Thyroid gland (tissue), 4 donors: Measurements from ENCODE around the gene FAM110A. TPM values are rescaled to one million over a fixed set of nuclear protein-coding genes. Genes with fewer than 3 reads are reported as not detected.
"Not testable (repeated sequence)": the region's sequence is repeated elsewhere in the genome, so short reads cannot be mapped to it uniquely, and the experiment has no call there.

Experiments used
- DNase-seq, 2 donors: peaks; one replicate each; pipeline ENCODE4 v3.0.0-alpha.2; 2019
- H3K27ac ChIP-seq, 3 donors: fragments of 200-600 bp; sonication (generic); 1 replicate in 2 of 3; 2 replicates in 1 of 3; pipeline ENCODE4 v1.5.1; 2016 to 2019; ENCODE audit warnings: mild to moderate bottlenecking in 1 of 3, moderate library complexity in 1 of 3
- H3K27me3 ChIP-seq: fragments of 200-600 bp; sonication (generic); one replicate; pipeline ENCODE4 v1.5.1; 2019
- H3K36me3 ChIP-seq, 2 donors: fragments of 200-600 bp; sonication (generic); one replicate each; pipeline ENCODE4 v1.5.1; 2016 to 2019
- H3K4me1 ChIP-seq, 2 donors: fragments of 200-600 bp; sonication (generic); one replicate each; pipeline ENCODE4 v1.5.1; 2017 to 2019
- H3K4me3 ChIP-seq, 3 donors: fragments of 200-600 bp; sonication (generic); replicated peaks in 1 of 3; 1 replicate in 2 of 3; 2 replicates in 1 of 3; pipeline ENCODE4 v1.5.1; 2016; ENCODE audit warnings: mild to moderate bottlenecking in 1 of 3
- H3K9me3 ChIP-seq: fragments of 200-600 bp; sonication (generic); one replicate; pipeline ENCODE4 v1.5.1; 2017
- POLR2A ChIP-seq, 2 donors: fragments of 450-650 bp; IDR thresholded peaks; one replicate each; pipeline ENCODE4 v1.6.1; 2017; ENCODE audit warnings: antibody characterized with exemption in 2 of 2, mild to moderate bottlenecking in 2 of 2, moderate library complexity in 1 of 2
- WGBS, 2 donors: methylation state at CpG; one replicate each; pipeline ENCODE4 v1.1.5; 2017; 5-methylcytosine and 5-hydroxymethylcytosine counted together
- intact Hi-C: fragments of 100-400 bp; cut with DNase I; formaldehyde crosslinking; loops from one replicate; pipeline ENCODE4 v1.15.1; 2023
- total RNA-seq, 4 donors: library from RNA; depleted of rRNA; stranded (reverse); fragments of >200 nt; gene quantifications; one replicate each; pipeline ENCODE4 v1.2.3, GENCODE V29; 2016
- TF ChIP-seq, protein P1 (sequence below), 6 experiments: fragments of 200-600 bp in 3 of 6; fragments of 450-650 bp in 3 of 6; sonication (generic) in 3 of 6; IDR thresholded peaks; one replicate each; pipeline ENCODE4 v1.5.1; 2016 to 2019; ENCODE audit warnings: antibody characterized with exemption in 6 of 6, mild to moderate bottlenecking in 2 of 6, inconsistent platforms in 1 of 6, moderate library complexity in 1 of 6

The FAM110A gene
- 10 to 100 TPM in 1 of 4 donors, 1 to 10 TPM in 3; 7.0 to 15.5 (median 8.5) TPM for total RNA-seq

DNA sequence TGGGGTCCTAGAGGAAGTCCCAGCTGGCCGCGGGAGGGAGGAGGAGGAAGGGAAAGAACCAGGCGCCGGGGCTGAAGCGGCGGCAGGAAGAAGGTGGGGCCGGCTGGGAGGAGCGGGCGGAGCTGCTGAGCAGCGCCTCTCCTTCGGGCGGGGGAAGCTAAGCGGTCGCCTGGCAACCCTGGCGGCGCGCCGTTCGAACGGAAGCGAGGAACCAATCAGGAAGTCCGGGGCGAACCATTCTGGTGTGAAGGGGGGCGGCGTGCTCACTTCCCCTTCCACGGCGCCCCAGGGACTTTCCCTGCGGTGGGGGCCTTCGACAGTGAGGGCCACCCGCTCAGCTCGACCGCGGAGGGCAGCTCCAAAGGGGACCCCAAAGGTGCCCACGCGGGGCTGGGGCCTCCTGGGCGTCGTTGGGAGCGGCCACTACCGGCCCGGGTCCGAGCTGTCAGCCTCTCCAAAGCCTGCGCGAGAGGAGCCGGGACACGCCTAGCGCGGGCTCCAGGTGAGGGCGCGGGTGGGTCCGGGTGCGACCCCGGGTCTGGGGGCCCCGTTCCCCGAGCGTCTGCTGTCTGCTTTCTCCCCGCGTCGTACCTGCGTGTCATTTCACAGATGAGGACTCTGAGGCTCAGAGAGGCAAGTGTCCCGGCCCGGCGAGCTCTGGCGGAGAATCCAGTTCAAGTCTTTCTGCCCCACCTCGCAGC is at the start of gene FAM110A:
Gene FAM110A, plus strand, starts transcription at position 266 of the 701 bp plus-strand sequence. CDS start 11,090 bp downstream, outside the sequence.
- peaks cover 14 to 15% of the 10 kb centered on the region in 2 donors for H3K4me1 ChIP-seq
- H3K9me3 ChIP-seq = no peaks in the 10 kb centered on the region
- DNase-seq = peak; percentile 97 to 98
- no peaks in the 10 kb centered on the region for H3K27me3 ChIP-seq
- intact Hi-C loops = no loop called here
- peak within 1 kb of the TSS; percentile 66 to 74 (median 72) for H3K27ac ChIP-seq
- no peaks in the 10 kb centered on the region for H3K36me3 ChIP-seq
- peak in 1 of 2 donors; percentile 46 for TF ChIP-seq POLR2A (IDR thresholded peaks at IDR 0.05)
- TF ChIP-seq, protein P1, sequence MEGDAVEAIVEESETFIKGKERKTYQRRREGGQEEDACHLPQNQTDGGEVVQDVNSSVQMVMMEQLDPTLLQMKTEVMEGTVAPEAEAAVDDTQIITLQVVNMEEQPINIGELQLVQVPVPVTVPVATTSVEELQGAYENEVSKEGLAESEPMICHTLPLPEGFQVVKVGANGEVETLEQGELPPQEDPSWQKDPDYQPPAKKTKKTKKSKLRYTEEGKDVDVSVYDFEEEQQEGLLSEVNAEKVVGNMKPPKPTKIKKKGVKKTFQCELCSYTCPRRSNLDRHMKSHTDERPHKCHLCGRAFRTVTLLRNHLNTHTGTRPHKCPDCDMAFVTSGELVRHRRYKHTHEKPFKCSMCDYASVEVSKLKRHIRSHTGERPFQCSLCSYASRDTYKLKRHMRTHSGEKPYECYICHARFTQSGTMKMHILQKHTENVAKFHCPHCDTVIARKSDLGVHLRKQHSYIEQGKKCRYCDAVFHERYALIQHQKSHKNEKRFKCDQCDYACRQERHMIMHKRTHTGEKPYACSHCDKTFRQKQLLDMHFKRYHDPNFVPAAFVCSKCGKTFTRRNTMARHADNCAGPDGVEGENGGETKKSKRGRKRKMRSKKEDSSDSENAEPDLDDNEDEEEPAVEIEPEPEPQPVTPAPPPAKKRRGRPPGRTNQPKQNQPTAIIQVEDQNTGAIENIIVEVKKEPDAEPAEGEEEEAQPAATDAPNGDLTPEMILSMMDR (IDR thresholded peaks at IDR 0.05) = no peak
- H3K4me3 ChIP-seq = peak within 1 kb of the TSS; percentile 66 to 78 (median 76)
- 0 to 2% methylated on average over 21 to 23 of the region's 64 CpGs for WGBS, 2 donors

DNA sequence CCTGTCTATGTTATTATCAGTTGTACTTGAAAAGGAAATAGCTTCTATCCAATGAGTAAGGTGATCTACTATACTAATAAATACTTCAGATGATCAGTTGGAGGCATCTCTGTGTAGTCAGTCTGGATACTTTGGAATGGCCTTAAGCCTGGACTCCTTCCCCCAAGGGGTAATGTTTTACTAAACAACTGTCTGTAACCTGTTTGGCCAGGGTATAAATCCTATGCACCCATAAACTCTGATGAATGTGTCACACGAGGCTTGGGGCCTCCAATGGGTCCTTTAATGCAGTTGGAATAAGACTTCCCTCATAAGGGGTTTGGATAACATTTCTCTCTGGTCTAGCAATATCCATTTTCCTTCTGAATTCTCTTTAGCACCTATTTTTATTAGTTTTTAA is 45.7 kb upstream of the FAM110A start:
- WGBS, 2 donors = 43 to 53% methylated on average over 1 of the region's 1 CpG
- intact Hi-C loops = no loop called here

DNA sequence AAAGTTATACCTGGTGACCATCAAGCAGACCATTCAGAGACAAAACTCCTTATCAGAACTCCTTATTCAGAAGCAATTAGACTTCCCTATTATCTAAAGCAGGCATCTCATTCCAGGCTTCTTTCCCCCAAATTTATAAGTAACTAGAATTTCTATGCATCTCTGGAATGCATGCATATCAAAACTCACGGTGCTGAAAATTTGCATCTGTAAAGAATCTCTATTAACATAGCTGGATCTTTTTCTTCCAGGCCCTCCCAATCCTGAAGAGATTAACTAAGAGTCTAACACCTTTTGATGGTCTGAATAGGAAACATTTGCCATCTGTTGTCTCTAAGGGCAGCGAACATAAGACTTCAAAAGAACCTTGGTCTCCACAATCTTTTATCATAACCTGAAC is 42.5 kb upstream of the FAM110A start:
- no peaks in the 10 kb centered on the region for H3K4me1 ChIP-seq
- intact Hi-C loops = no loop called here
- DNase-seq = no peak
- no peaks in the 10 kb centered on the region for H3K36me3 ChIP-seq
- H3K9me3 ChIP-seq = no peaks in the 10 kb centered on the region
- H3K27ac ChIP-seq = no peak overlapping the region
- no peak overlapping the region for H3K4me3 ChIP-seq
- TF ChIP-seq, protein P1 (IDR thresholded peaks at IDR 0.05) = no peak
- TF ChIP-seq POLR2A (IDR thresholded peaks at IDR 0.05) = no peak
- WGBS, 2 donors = 48 to 69% methylated on average over 2 of the region's 2 CpGs
- no peaks in the 10 kb centered on the region for H3K27me3 ChIP-seq

More for the DNA sequence above, 45.7 kb upstream of the FAM110A start:
- no peak for DNase-seq
- H3K36me3 ChIP-seq = no peaks in the 10 kb centered on the region
- H3K27ac ChIP-seq = no peak overlapping the region
- no peaks in the 10 kb centered on the region for H3K4me1 ChIP-seq
- TF ChIP-seq POLR2A (IDR thresholded peaks at IDR 0.05) = no peak
- TF ChIP-seq, protein P1 (IDR thresholded peaks at IDR 0.05) = no peak
- no peaks in the 10 kb centered on the region for H3K9me3 ChIP-seq
- no peak overlapping the region for H3K4me3 ChIP-seq
- no peaks in the 10 kb centered on the region for H3K27me3 ChIP-seq

DNA sequence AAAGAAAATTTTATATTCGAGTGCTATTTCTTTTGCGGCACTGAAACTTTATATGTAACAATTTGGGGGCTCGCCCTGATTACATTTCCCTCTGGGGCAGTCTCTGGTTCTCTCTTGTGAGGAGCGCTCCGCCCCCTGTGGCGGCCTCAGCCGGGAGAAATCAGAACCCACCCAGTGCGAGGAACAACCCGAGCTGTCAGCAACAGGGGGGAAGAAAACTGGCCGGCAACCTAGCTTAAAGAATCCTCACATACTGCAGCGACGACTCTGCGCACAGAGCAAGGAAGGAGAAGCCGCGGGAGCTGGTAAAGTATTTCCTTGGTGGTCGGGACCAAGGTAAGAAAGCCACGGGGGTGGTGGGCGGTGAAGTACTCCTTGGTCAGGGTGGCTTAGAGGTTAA is 41.3 kb upstream of the FAM110A start:
- Histone ChIP-seq H3K27me3 (no peaks in the 10 kb centered on the region), H3K36me3 (no peaks in the 10 kb centered on the region), H3K4me3 (no peak overlapping the region), H3K9me3 (no peaks in the 10 kb centered on the region), H3K27ac (no peak overlapping the region), H3K4me1 (no peaks in the 10 kb centered on the region)
- TF ChIP-seq POLR2A (IDR thresholded peaks at IDR 0.05) = no peak
- TF ChIP-seq, protein P1 (IDR thresholded peaks at IDR 0.05) = no peak
- DNase-seq = no peak
- WGBS, 2 donors = 93 to 94% methylated on average over 18 of the region's 18 CpGs
- intact Hi-C loops = no loop called here

DNA sequence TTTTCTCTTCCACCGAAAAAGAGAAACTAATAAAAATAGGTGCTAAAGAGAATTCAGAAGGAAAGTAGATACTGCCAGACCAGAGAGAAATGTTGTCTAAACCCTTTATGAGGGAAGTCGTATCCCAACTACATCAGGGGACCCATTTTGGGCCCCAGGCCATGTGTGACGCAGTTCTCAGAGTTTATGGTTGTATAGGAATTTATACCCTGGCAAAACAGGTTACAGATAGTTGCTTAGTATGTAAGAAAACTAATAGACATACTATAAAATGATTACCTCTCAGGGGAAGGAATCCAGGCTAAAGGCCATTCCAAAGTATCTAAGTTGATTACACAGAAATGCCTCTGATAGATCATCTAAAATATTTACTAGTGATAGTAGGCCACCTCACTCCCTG is 36.6 kb upstream of the FAM110A start:
- WGBS, 2 donors = 79 to 85% methylated on average over 3 of the region's 3 CpGs
- TF ChIP-seq, protein P1 (IDR thresholded peaks at IDR 0.05) = no peak
- Histone ChIP-seq H3K27me3 (no peaks in the 10 kb centered on the region), H3K36me3 (no peaks in the 10 kb centered on the region), H3K9me3 (no peaks in the 10 kb centered on the region), H3K4me1 (no peaks in the 10 kb centered on the region), H3K4me3 (no peak overlapping the region), H3K27ac (no peak overlapping the region)
- no peak for DNase-seq
- intact Hi-C loops = no loop called here

DNA sequence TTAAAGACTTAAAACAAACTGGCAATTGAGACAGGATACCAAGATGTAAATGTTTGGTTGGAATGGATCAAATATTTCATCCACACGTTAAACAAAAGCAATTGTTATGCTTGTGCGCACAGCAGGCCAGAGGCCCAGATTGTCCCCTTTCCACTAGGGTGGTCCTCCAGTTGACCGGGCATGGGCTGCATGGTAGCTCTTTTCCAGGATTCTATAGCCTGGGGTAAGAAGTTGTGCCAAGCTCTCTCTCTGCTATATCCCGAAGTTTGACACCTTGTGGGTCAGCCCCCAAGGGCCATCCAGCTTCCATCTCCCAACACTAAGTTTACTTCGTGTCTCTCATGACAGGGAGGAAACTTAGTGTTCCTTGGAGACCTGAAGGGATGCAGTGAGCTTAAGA is 34.8 kb upstream of the FAM110A start:
- intact Hi-C loops, H3K4me1 ChIP-seq, H3K4me3 ChIP-seq, H3K27me3 ChIP-seq, H3K36me3 ChIP-seq, H3K27ac ChIP-seq, DNase-seq, H3K9me3 ChIP-seq: not testable (repeated sequence)
- WGBS, 2 donors = 66 to 79% methylated on average over 5 of the region's 5 CpGs

DNA sequence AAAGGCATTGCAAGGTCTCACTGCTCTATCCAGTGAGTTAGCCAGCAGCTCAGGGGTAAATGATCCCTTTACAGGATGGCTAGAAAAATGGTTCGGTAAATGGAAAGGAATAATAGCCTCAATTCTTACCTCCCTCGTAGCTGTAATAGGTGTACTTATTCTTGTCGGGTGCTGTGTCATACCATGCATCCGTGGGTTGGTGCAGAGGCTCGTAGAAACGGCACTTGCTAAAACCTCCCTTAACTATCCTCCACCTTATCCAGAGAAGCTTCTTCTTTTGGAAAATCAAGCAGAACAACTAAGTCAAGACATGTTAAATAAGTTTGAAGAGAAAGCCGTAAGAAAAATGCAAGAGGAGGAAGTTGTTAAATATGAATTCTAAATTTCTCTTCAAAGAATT is 33.5 kb upstream of the FAM110A start:
- H3K9me3 ChIP-seq, H3K4me1 ChIP-seq, H3K27me3 ChIP-seq, H3K36me3 ChIP-seq, DNase-seq, H3K27ac ChIP-seq, H3K4me3 ChIP-seq, intact Hi-C loops: not testable (repeated sequence)
- WGBS, 2 donors = 89 to 94% methylated on average over 7 of the region's 7 CpGs
